HG02642 (cell line): Measurements from ENCODE around the gene LDB1.

Experiments used
- ATAC-seq: cut with Tn5 transposase; IDR thresholded peaks from one replicate; pipeline ENCODE4 v1.9.1; 2021; ENCODE audit warnings: mild to moderate bottlenecking; ENCODE audit not compliant: unreplicated experiment, poor library complexity

Gene LDB1

GRCh38 chr10:102120142-102120990 lies at the start of gene LDB1:
TSS of gene LDB1 (minus strand) at chr10:102120368. CDS start at chr10:102120110, 258 bp downstream.
- peak; percentile 70 for ATAC-seq

GRCh38 chr10:102167861-102168260 lies 47.7 kb upstream of the LDB1 start:
- ATAC-seq, result no peak

- no peak for ATAC-seq
Measured at GRCh38 chr10:102163342-102163989, 43.3 kb upstream of the LDB1 start.

GRCh38 chr10:102159831-102160230 lies 39.7 kb upstream of the LDB1 start:
- ATAC-seq, result no peak

- ATAC-seq, result no peak
Measured at GRCh38 chr10:102159051-102159597, 39.0 kb upstream of the LDB1 start.

- ATAC-seq, result no peak
Measured at GRCh38 chr10:102157224-102157623, 37.1 kb upstream of the LDB1 start.

- no peak for ATAC-seq
Measured at GRCh38 chr10:102154466-102155116, 34.4 kb upstream of the LDB1 start.

GRCh38 chr10:102153093-102153620 lies 33.0 kb upstream of the LDB1 start:
- ATAC-seq, result no peak

GRCh38 chr10:102152545-102152890 lies 32.4 kb upstream of the LDB1 start:
- peak; percentile 16 for ATAC-seq

- ATAC-seq, result peak; percentile 93
Measured at GRCh38 chr10:102151774-102152544, 31.8 kb upstream of the LDB1 start, which contains the start of gene NOLC1. TSS of gene NOLC1 (plus strand) at chr10:102152389. CDS start at chr10:102152411, 22 bp downstream.

GRCh38 chr10:102150970-102151773 lies 31.0 kb upstream of the LDB1 start:
- no peak for ATAC-seq

- no peak for ATAC-seq
Measured at GRCh38 chr10:102148275-102148674, 28.1 kb upstream of the LDB1 start.

- ATAC-seq, result no peak
Measured at GRCh38 chr10:102147561-102147960, 27.4 kb upstream of the LDB1 start.

GRCh38 chr10:102146971-102147428 lies 26.8 kb upstream of the LDB1 start:
- ATAC-seq, result no peak

- no peak for ATAC-seq
Measured at GRCh38 chr10:102141583-102142107, 21.5 kb upstream of the LDB1 start.

- no peak for ATAC-seq
Measured at GRCh38 chr10:102140913-102141540, 20.9 kb upstream of the LDB1 start.

- no peak for ATAC-seq
Measured at GRCh38 chr10:102140218-102140617, 20.1 kb upstream of the LDB1 start.
